Left ventricle myocardium inferior (tissue), 1 donor: ENCODE measurements around the gene TNFAIP1. TPM values are rescaled to one million over a fixed set of nuclear protein-coding genes. Genes with fewer than 3 reads are reported as not detected.

ENCODE experiments used
- DNase-seq: peaks from one replicate; pipeline ENCODE4 v3.0.0-alpha.2; 2020
- H3K27ac ChIP-seq: fragments of 200-600 bp; replicated peaks from 2 replicates; pipeline ENCODE4 v1.8.0; 2021
- H3K27me3 ChIP-seq: fragments of 200-600 bp; 2 replicates; pipeline ENCODE4 v1.8.0; 2021; ENCODE audit warnings: low read depth
- H3K36me3 ChIP-seq: fragments of 200-600 bp; 2 replicates; pipeline ENCODE4 v1.8.0; 2021
- H3K4me1 ChIP-seq: fragments of 200-600 bp; 2 replicates; pipeline ENCODE4 v1.8.0; 2021
- H3K4me3 ChIP-seq: fragments of 200-600 bp; 2 replicates; pipeline ENCODE4 v1.8.0; 2021; ENCODE audit warnings: mild to moderate bottlenecking, moderate library complexity
- H3K9me3 ChIP-seq: fragments of 200-600 bp; replicated peaks from 2 replicates; pipeline ENCODE4 v1.8.0; 2021
- CTCF ChIP-seq: fragments of 200-600 bp; IDR thresholded peaks from 2 replicates; pipeline ENCODE4 v1.8.0; 2021; ENCODE audit warnings: antibody characterized with exemption, mild to moderate bottlenecking, borderline replicate concordance
- intact Hi-C: fragments of 100-400 bp; cut with micrococcal nuclease; formaldehyde crosslinking; loops from one replicate; pipeline ENCODE4 v1.11.0; 2022
- total RNA-seq: library from RNA; stranded (reverse); fragmentation: NEBNext Ultra II Directional; extraction: Animal tissue kit (Norgen Biotek cat#: 25700); gene quantifications from one replicate; pipeline ENCODE4 v1.2.1, GENCODE V29; 2021
- donor health status: DM: no; HTN: yes; CAD: no; lungs with severe emphysema.

TNFAIP1 gene
- total RNA-seq, 1 donor from 2014 or later, result 35.1 TPM

GRCh38 chr17:28357901-28358197 lies 22.3 kb downstream of the TNFAIP1 start:
- intact Hi-C loops, result no loop called here
- no peaks in the 10 kb centered on the region for H3K9me3 ChIP-seq
- no peaks in the 10 kb centered on the region for H3K27me3 ChIP-seq
- H3K4me3 ChIP-seq, result peak overlapping the region; percentile 96
- H3K4me1 ChIP-seq, result peaks cover 45% of the 10 kb centered on the region
- DNase-seq, result no peak
- peak overlapping the region; percentile 95 for H3K27ac ChIP-seq
- TF ChIP-seq CTCF, result no peak
- H3K36me3 ChIP-seq, result peaks cover 67% of the 10 kb centered on the region

GRCh38 chr17:28363186-28363585 lies 27.6 kb downstream of the TNFAIP1 start:
- H3K4me3 ChIP-seq, result no peak overlapping the region
- DNase-seq, result no peak
- intact Hi-C loops, result no loop called here
- H3K4me1 ChIP-seq, result peaks cover 7% of the 10 kb centered on the region
- no peak overlapping the region for H3K27ac ChIP-seq
- TF ChIP-seq CTCF, result no peak
- H3K36me3 ChIP-seq, result peaks cover 54% of the 10 kb centered on the region
- H3K27me3 ChIP-seq, result no peaks in the 10 kb centered on the region
- H3K9me3 ChIP-seq, result no peaks in the 10 kb centered on the region

GRCh38 chr17:28363776-28364650 lies 28.5 kb downstream of the TNFAIP1 start:
- intact Hi-C loops, result no loop called here
- H3K27ac ChIP-seq, result no peak overlapping the region
- H3K27me3 ChIP-seq, result no peaks in the 10 kb centered on the region
- no peak for DNase-seq
- H3K4me1 ChIP-seq, result no peaks in the 10 kb centered on the region
- TF ChIP-seq CTCF, result no peak
- peaks cover 51% of the 10 kb centered on the region for H3K36me3 ChIP-seq
- no peaks in the 10 kb centered on the region for H3K9me3 ChIP-seq
- H3K4me3 ChIP-seq, result no peak overlapping the region

GRCh38 chr17:28364665-28365363 lies 29.3 kb downstream of the TNFAIP1 start, which contains the start of gene SEBOX:
Gene SEBOX, minus strand, starts transcription at chr17:28365199. Its CDS starts 48 bp downstream, at chr17:28365151.
- Histone ChIP-seq H3K9me3 (no peaks in the 10 kb centered on the region), H3K4me3 (no peak within 1 kb of the TSS), H3K27me3 (no peaks in the 10 kb centered on the region), H3K36me3 (peaks cover 43% of the 10 kb centered on the region), H3K27ac (no peak within 1 kb of the TSS), H3K4me1 (peaks cover 2% of the 10 kb centered on the region)
- no peak for TF ChIP-seq CTCF
- no peak for DNase-seq
- intact Hi-C loops, result no loop called here

- Histone ChIP-seq H3K27me3 (no peaks in the 10 kb centered on the region), H3K36me3 (peaks cover 36% of the 10 kb centered on the region), H3K9me3 (no peaks in the 10 kb centered on the region), H3K4me1 (peaks cover 8% of the 10 kb centered on the region), H3K27ac (no peak overlapping the region), H3K4me3 (no peak overlapping the region)
- no peak for TF ChIP-seq CTCF
- no peak for DNase-seq
- intact Hi-C loops, result no loop called here
Measured at GRCh38 chr17:28365487-28365886, 29.9 kb downstream of the TNFAIP1 start.
